Islet of Langerhans (tissue), 1 donor: ENCODE results near the gene RICTOR.
"Not testable (repeated sequence)": the region's sequence is repeated elsewhere in the genome, so short reads cannot be mapped to it uniquely, and the experiment has no call there.

Experiments used
- FAIRE-seq: peaks from one replicate; lab custom pipeline; 2011; peaks lifted over from hg19 to GRCh38; lab: Jason Lieb, UNC

RICTOR gene

GRCh38 chr5:39006650-39007049 is 67.5 kb downstream of the RICTOR start:
- no peak for FAIRE-seq

DNA sequence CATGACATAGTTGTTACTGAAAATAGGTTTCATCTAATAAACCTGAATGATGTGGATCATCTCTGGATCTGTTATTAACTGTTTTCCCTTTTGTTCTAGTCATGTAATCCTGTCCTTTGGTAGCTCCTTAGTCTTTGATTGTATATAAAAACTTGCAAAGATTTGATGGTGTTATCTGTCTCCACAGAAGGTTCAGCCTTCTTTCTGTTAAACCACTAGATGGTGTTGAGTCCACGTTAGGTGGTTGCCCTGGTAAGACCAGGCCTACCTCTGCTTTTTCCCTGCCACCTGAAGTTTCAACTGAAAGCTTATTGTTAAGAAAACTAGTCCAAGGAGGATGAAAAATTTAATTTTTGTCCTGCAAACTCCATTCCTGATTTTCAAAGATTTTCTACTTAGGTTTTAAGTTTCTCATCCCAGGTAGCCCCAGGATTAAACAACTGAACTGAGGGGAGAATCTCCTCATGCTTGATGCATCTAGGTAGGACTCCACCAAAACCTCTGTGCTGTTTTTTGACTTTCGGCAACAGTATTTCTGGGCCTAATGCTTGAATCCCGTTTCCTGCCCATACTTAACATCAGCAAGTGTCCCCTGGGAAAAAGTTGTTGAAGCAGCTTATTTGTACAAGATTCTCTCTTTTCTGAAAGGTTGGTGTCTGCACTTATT is 68.5 kb downstream of the RICTOR start:
- peak; percentile 97 for FAIRE-seq

- FAIRE-seq, result no peak
These were observed 72.5 kb downstream of the RICTOR start for GRCh38 chr5:39001683-39002082.

DNA sequence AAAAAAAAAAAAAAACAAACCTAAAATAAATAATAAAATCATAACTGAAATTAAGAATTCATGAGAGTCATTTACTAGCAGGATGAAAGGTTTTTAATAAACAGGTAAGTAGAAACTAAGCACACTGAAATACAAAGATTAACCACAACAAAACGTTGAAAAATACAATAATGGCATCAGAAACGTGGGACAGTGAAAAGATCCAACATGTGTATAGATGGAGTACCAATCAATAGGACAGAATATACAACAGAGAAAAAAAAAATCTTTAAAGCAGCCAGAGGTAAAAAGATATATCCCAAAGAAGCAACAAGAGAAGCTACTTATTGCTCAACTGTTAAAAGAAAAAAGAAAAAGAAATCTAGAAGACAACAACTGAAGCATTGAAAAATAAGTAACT is 75.2 kb downstream of the RICTOR start:
- peak; percentile 27 for FAIRE-seq

- FAIRE-seq, result no peak
These were observed 76.6 kb downstream of the RICTOR start for GRCh38 chr5:38997591-38997990.

- no peak for FAIRE-seq
These were observed 78.1 kb downstream of the RICTOR start for GRCh38 chr5:38996123-38996522.

DNA sequence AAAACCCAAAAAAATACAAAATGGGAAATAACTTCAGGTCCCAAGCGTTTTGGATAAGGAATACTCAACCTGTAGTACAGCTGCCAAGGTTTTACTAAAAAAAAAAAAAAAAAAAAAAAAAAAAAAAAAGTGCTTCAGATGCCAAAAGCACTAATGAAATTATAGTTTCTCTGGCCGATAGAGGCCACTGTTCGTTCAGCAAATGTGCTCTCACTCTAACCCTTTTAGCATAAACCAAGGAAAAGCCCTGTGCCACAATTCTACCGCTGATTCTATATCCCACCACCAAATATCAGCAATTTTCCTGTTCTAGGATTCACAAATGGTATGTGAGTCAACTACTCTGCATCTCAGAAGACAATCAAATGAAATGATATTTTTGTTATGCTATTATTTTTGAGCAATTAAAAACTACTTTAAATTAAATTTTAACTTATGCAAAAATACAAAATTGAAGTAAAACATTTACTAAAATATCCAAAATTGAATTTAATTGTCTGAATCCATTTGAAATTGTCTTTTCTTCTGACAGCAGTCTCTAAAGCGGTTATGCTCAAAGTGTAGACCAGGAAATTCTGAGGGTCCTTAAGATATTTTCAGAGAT is 79.8 kb downstream of the RICTOR start:
- FAIRE-seq, result peak; percentile 97

GRCh38 chr5:38989974-38990719 is 84.1 kb downstream of the RICTOR start:
- not testable (repeated sequence) for FAIRE-seq

- no peak for FAIRE-seq
These were observed 88.2 kb downstream of the RICTOR start for GRCh38 chr5:38985909-38986452.

DNA sequence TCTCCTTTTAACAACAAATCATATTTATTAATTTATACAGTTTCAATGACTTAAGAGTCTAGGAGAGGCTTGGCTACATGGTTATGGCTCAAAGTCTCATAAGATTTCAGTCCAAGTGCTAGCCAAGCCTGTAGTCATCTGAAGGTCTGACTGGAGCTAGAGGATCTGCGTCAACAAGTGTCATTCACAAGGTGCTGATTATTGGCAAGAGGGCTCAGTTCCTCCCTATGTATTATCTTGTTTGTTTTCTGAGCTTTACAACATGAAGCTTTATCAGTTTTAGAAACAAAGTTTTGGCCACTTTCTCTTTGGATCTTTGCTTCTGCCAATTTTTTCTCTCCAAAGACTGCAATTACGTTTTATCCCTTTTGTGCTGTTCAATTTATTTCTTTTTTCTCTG is 94.7 kb downstream of the RICTOR start:
- no peak for FAIRE-seq

GRCh38 chr5:38978036-38978435 is 96.2 kb downstream of the RICTOR start:
- peak; percentile 13 for FAIRE-seq

- FAIRE-seq, result no peak
These were observed 105.5 kb downstream of the RICTOR start for GRCh38 chr5:38968665-38969064.

GRCh38 chr5:38961691-38962090 is 112.5 kb downstream of the RICTOR start:
- no peak for FAIRE-seq

DNA sequence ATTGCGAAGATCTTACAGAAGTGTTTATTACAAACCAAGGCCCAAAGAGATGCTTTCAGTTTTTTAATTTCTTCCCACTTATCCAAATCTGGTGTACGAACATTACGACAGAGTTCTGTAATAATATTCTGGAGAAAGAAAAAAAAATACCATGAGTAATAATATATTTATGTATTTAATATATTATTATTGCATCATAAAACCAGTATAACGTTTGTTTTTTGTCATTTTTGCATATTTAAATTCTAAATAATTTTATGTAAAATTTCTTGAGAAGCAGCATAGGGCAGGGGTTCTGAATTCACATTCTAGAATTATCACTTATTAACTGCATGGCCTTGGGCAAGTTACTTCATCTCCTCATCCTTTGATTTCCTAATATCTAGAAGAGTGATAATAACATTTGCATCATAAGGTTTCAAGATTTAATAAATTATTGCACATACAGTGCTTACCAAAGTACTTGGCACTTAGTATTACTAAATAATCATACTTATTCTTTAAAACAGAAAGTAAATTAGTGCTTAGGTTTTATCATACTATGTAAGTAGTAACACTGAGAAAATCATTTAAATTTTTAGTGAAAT is 120.7 kb downstream of the RICTOR start:
- peak; percentile 73 for FAIRE-seq

DNA sequence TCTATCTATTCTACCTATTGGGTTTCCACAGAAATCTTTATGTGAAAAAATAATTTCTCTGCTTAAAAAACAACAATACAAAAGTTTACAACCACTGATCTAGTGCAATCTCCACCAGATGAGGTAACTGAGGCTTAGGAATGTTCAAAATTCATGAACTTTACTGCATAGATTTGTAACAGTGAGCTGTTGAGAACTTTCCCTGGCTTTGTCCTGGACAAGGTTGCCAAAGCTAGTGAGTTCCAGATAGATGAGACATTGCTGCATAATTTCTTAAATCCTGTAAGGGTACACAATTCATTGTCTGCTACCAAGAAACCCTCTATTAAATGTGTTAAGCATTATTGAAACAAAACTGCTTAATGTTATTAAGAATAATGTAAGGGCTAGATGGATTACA is 125.7 kb downstream of the RICTOR start:
- no peak for FAIRE-seq

DNA sequence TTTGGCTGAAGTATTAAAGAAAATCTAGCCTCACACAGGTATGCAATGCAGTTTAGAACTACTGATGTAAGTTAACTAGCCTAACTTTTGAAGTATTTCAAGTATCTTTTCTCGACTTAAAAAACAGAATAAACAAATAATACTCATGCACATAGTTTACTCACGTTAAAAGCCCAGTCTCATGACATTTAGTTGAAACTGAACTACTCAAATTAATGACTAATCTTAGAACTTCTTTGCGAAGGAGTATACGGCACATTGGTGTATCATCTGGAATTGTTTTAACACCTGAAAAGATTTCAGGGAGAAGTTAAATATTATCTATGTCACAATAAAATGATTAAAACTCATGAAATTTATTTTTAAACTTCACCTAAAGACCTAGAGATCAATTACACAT is 129.9 kb downstream of the RICTOR start:
- peak; percentile 13 for FAIRE-seq

GRCh38 chr5:38941912-38942311 is 132.3 kb downstream of the RICTOR start:
- FAIRE-seq, result no peak

DNA sequence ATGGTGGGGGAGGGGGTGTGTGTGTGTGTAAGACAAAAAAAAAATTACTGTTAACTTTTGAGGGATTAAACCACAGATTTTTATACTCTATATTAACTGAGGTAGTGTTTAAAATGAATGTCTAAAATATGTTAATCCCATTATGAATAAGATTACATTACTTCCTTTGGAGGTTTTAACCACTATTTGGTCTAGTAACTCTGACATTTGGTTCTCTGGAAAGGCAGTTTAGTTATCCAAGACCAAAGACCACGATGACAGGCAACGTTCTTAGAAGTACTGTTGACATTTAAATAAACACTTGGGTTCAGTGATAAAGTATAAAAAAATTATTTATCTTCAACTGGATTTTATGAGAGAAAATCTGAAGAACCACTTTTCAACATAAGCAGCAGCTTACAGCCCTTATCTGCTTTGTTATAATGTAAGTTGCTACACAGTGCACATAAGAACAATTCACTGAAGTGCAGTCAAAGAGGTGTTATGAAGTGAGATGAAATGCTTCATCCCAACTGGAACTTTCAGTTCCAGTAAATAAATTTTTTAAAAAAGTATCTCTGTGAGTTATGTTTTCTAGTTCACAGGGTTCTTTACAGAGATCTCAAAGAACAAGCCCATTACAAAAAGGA is 133.9 kb downstream of the RICTOR start:
- peak; percentile 38 for FAIRE-seq

DNA sequence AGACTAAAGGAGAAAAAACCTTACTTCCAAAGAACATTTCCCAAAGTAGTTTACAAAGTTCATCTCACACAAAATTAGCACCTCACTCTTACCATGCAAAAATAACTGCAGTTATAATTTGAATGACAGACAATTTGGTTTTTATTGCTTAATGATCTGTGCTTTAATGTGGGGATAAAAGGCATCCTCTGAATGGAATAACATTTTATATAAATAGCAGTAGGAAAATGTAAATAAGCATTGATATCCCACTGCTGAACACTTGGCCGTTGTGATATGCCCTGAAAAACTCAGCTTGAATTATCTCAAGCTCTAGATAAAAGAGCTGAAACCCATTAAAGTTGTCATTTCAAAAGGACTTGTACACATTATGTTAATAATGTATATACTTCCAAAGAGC is 135.2 kb downstream of the RICTOR start:
- FAIRE-seq, result no peak

GRCh38 chr5:38938424-38938823 is 135.8 kb downstream of the RICTOR start:
- FAIRE-seq, result no peak

DNA sequence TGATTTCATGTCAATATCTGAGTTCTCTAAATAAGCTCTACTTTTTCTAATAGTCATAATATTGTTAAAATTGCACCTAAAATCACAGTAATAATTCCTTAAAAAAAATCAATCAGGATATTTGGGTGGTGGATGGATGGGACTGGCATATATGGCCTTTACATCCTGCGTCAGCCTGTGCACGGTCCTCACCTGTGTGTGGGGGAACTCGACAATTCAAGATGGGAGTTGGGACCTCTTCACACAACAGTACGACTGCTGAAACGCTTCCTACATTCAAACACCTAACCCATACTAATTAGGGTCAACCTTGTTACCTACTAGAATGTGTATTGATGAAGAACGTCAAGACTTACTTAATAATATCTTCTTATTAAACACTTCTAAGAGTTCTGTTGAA is 137.9 kb downstream of the RICTOR start:
- FAIRE-seq, result no peak

DNA sequence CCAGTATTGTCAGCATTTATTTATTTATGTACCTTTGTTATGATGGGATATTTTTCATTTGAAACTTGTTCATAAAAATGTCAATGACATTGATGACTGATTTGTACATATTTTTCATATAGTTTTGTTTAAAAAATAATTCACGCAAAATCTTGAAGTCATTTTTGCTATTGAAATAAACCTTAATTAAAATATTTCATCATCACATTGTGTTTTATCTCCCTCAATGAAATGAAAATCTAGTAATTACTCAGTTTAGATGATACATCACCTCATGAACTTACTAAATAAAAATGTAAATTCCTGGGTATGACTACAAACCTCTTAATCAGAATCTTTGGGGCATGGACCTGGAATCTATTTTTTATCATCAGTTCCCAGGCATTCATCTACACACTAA is 138.8 kb downstream of the RICTOR start:
- FAIRE-seq, result no peak
